ENCODE data around the gene CLIC4.
"Not testable (repeated sequence)": the region's sequence is repeated elsewhere in the genome, so short reads cannot be mapped to it uniquely, and the experiment has no call there.

DNA sequence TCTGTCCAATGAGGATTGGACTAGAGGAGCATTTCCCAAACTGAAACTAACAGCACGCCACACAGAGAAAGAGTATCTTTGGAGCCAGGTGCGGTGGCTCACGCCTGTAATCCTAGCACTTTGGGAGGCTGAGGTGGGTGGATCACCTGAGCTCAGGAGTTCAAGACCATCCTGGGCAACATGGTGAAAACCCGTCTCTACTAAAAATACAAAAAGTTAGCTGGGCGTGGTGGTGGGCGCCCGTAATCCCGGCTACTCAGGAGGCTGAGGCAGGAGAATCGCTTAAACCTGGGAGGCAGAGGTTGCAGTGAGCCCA, 39.2 kb upstream of the CLIC4 start:
- TF ChIP-seq, protein P1, sequence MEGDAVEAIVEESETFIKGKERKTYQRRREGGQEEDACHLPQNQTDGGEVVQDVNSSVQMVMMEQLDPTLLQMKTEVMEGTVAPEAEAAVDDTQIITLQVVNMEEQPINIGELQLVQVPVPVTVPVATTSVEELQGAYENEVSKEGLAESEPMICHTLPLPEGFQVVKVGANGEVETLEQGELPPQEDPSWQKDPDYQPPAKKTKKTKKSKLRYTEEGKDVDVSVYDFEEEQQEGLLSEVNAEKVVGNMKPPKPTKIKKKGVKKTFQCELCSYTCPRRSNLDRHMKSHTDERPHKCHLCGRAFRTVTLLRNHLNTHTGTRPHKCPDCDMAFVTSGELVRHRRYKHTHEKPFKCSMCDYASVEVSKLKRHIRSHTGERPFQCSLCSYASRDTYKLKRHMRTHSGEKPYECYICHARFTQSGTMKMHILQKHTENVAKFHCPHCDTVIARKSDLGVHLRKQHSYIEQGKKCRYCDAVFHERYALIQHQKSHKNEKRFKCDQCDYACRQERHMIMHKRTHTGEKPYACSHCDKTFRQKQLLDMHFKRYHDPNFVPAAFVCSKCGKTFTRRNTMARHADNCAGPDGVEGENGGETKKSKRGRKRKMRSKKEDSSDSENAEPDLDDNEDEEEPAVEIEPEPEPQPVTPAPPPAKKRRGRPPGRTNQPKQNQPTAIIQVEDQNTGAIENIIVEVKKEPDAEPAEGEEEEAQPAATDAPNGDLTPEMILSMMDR (IDR thresholded peaks at IDR 0.05 in 8 of 11, conservative IDR thresholded peaks at IDR 0.05 in 3 of 11), result not testable (repeated sequence)
- TF ChIP-seq POLR2A, POLR2AphosphoS5 (IDR thresholded peaks at IDR 0.05): not testable (repeated sequence)

Data from spleen (tissue), 7 donors.